Thyroid gland (tissue), 4 donors: ENCODE results near the gene TMEM117.

Experiments used
- POLR2A ChIP-seq, 2 donors: fragments of 450-650 bp; IDR thresholded peaks; one replicate each; pipeline ENCODE4 v1.6.1; 2017; ENCODE audit warnings: antibody characterized with exemption in 2 of 2, mild to moderate bottlenecking in 2 of 2, moderate library complexity in 1 of 2
- TF ChIP-seq, protein P1 (sequence below), 6 experiments: fragments of 200-600 bp in 3 of 6; fragments of 450-650 bp in 3 of 6; sonication (generic) in 3 of 6; IDR thresholded peaks; one replicate each; pipeline ENCODE4 v1.5.1; 2016 to 2019; ENCODE audit warnings: antibody characterized with exemption in 6 of 6, mild to moderate bottlenecking in 2 of 6, inconsistent platforms in 1 of 6, moderate library complexity in 1 of 6

DNA sequence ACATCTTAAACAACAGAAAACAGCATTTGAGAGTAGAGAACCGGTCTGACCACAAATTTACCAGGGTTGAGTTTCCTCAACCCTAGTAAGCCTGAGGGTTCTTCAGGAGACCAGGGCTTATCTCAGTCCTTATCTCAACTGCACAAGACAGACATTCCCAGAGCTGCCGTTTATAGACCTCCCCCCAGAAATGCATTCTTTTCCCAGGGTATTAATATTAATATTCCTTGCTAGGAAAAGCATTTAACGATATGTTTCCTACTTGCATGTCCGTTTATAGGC lies 12.3 kb downstream of the TMEM117 start:
- TF ChIP-seq, protein P1, sequence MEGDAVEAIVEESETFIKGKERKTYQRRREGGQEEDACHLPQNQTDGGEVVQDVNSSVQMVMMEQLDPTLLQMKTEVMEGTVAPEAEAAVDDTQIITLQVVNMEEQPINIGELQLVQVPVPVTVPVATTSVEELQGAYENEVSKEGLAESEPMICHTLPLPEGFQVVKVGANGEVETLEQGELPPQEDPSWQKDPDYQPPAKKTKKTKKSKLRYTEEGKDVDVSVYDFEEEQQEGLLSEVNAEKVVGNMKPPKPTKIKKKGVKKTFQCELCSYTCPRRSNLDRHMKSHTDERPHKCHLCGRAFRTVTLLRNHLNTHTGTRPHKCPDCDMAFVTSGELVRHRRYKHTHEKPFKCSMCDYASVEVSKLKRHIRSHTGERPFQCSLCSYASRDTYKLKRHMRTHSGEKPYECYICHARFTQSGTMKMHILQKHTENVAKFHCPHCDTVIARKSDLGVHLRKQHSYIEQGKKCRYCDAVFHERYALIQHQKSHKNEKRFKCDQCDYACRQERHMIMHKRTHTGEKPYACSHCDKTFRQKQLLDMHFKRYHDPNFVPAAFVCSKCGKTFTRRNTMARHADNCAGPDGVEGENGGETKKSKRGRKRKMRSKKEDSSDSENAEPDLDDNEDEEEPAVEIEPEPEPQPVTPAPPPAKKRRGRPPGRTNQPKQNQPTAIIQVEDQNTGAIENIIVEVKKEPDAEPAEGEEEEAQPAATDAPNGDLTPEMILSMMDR (IDR thresholded peaks at IDR 0.05), result no peak
- TF ChIP-seq POLR2A (IDR thresholded peaks at IDR 0.05), result no peak
